Measurements from ENCODE around the gene ZBTB20. TPM values are rescaled to one million over a fixed set of nuclear protein-coding genes. Genes with fewer than 3 reads are reported as not detected.

Gene ZBTB20
- total and polyA plus RNA-seq, 4 donors, result 0.88 to 83.2 (median 20.4) TPM

DNA sequence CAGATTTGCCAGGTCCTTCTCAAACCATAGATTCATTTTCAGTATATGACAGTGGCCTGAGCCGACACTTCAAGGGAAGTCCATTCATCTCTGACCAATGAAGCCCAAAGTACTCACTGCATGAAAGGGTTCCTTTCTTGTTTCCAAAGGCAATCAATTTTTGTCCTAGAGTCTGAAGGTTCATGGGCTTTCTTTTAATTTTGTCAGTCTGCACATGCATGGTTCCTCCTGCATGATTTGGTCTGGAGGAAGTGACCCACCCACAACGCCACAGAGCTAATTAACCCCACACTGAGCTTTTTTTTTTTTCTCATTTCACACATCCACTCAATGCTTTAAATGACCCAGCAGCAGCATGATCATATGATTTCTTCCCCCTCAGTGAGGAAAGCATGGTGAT, 636.9 kb downstream of the ZBTB20 start:
- H3K9ac ChIP-seq (ENCODE audit: low read depth in 1 of 2, low read length in 2 of 2), result no peak overlapping the region
- H3K4me1 ChIP-seq (ENCODE audit: control insufficient read depth in 4 of 4, insufficient read depth in 4 of 4, low read length in 3 of 4), result peaks cover 0 to 1% (median 0%) of the 10 kb centered on the region in 4 donors
- H3K9me3 ChIP-seq (ENCODE audit: control insufficient read depth in 4 of 4, low read length in 3 of 4), result no peaks in the 10 kb centered on the region
- H3K36me3 ChIP-seq (ENCODE audit: control insufficient read depth in 4 of 4, insufficient read depth in 3 of 4, low read depth in 1 of 4, low read length in 3 of 4), result peaks cover 0 to 5% (median 0%) of the 10 kb centered on the region in 4 donors
- 90% methylated on average over 2 of the region's 2 CpGs for WGBS
- no peak overlapping the region for H3K27ac ChIP-seq (ENCODE audit: low read depth in 1 of 2, low read length in 2 of 2)
- no peak for DNase-seq (ENCODE audit: low spot score)
- TF ChIP-seq TAF1 (conservative IDR thresholded peaks at IDR 0.05) (no peak), GABPA (IDR thresholded peaks at IDR 0.05 in 1 of 2, conservative IDR thresholded peaks at IDR 0.05 in 1 of 2) (no peak), RAD21 (IDR thresholded peaks at IDR 0.05) (no peak), REST (IDR thresholded peaks at IDR 0.05) (no peak), FOXA1 (IDR thresholded peaks at IDR 0.05) (no peak), CTCF (IDR thresholded peaks at IDR 0.05; ENCODE audit: low read depth, low read length, missing input control) (no peak), YY1 (IDR thresholded peaks at IDR 0.05) (no peak), FOXA2 (IDR thresholded peaks at IDR 0.05) (no peak), NR2F2 (IDR thresholded peaks at IDR 0.05) (no peak), JUND (IDR thresholded peaks at IDR 0.05) (no peak), SP1 (IDR thresholded peaks at IDR 0.05) (no peak)
- TF ChIP-seq, protein P1, sequence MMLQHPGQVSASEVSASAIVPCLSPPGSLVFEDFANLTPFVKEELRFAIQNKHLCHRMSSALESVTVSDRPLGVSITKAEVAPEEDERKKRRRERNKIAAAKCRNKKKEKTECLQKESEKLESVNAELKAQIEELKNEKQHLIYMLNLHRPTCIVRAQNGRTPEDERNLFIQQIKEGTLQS (IDR thresholded peaks at IDR 0.05), result no peak
- TF ChIP-seq, protein P2, sequence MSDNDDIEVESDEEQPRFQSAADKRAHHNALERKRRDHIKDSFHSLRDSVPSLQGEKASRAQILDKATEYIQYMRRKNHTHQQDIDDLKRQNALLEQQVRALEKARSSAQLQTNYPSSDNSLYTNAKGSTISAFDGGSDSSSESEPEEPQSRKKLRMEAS (IDR thresholded peaks at IDR 0.05), result no peak
- no peak overlapping the region for H3K4me3 ChIP-seq (ENCODE audit: low read depth in 1 of 3, low read length in 3 of 3)
- no peaks in the 10 kb centered on the region for H3K27me3 ChIP-seq (ENCODE audit: control insufficient read depth in 4 of 4, insufficient read depth in 4 of 4, low read length in 3 of 4)

GRCh38 chr3:114509756-114510155, 637.3 kb downstream of the ZBTB20 start:
- H3K9ac ChIP-seq (ENCODE audit: low read depth in 1 of 2, low read length in 2 of 2), result no peak overlapping the region
- no peak overlapping the region for H3K4me3 ChIP-seq (ENCODE audit: low read depth in 1 of 3, low read length in 3 of 3)
- WGBS, result 96% methylated on average over 5 of the region's 5 CpGs
- H3K27me3 ChIP-seq (ENCODE audit: control insufficient read depth in 4 of 4, insufficient read depth in 4 of 4, low read length in 3 of 4), result no peaks in the 10 kb centered on the region
- no peak for TF ChIP-seq JUND (IDR thresholded peaks at IDR 0.05)
- no peak for TF ChIP-seq FOXA1 (IDR thresholded peaks at IDR 0.05)
- TF ChIP-seq, protein P3, sequence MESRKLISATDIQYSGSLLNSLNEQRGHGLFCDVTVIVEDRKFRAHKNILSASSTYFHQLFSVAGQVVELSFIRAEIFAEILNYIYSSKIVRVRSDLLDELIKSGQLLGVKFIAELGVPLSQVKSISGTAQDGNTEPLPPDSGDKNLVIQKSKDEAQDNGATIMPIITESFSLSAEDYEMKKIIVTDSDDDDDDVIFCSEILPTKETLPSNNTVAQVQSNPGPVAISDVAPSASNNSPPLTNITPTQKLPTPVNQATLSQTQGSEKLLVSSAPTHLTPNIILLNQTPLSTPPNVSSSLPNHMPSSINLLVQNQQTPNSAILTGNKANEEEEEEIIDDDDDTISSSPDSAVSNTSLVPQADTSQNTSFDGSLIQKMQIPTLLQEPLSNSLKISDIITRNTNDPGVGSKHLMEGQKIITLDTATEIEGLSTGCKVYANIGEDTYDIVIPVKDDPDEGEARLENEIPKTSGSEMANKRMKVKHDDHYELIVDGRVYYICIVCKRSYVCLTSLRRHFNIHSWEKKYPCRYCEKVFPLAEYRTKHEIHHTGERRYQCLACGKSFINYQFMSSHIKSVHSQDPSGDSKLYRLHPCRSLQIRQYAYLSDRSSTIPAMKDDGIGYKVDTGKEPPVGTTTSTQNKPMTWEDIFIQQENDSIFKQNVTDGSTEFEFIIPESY (IDR thresholded peaks at IDR 0.05), result no peak
- no peak for TF ChIP-seq NR2F2 (IDR thresholded peaks at IDR 0.05)
- TF ChIP-seq, protein P2 (IDR thresholded peaks at IDR 0.05), result no peak
- no peak for TF ChIP-seq HNF4A (conservative IDR thresholded peaks at IDR 0.05)
- no peak for TF ChIP-seq HNF4G (IDR thresholded peaks at IDR 0.05)
- TF ChIP-seq, protein P1 (IDR thresholded peaks at IDR 0.05), result no peak
- no peak for DNase-seq (ENCODE audit: low spot score)
- peaks cover 0 to 1% (median 0%) of the 10 kb centered on the region in 4 donors for H3K4me1 ChIP-seq (ENCODE audit: control insufficient read depth in 4 of 4, insufficient read depth in 4 of 4, low read length in 3 of 4)
- H3K9me3 ChIP-seq (ENCODE audit: control insufficient read depth in 4 of 4, low read length in 3 of 4), result no peaks in the 10 kb centered on the region
- H3K36me3 ChIP-seq (ENCODE audit: control insufficient read depth in 4 of 4, insufficient read depth in 3 of 4, low read depth in 1 of 4, low read length in 3 of 4), result peaks cover 0 to 5% (median 0%) of the 10 kb centered on the region in 4 donors
- H3K27ac ChIP-seq (ENCODE audit: low read depth in 1 of 2, low read length in 2 of 2), result no peak overlapping the region

Data from liver (tissue), 9 donors.